WI38 (cell line): ENCODE results near the gene FBXO34.

Experiments used
- H3K4me3 ChIP-seq: 2 replicates; pipeline ENCODE4 v1.5.1; 2011; ENCODE audit warnings: low read depth, mild to moderate bottlenecking, control low read depth, low read length
- TF ChIP-seq, protein P1 (sequence below): IDR thresholded peaks from 2 replicates; pipeline ENCODE4 v1.5.1; 2012; ENCODE audit warnings: low read depth, mild to moderate bottlenecking, control low read depth, low read length

FBXO34 gene

GRCh38 chr14:55270832-55271571 is at the start of gene FBXO34:
TSS of gene FBXO34 (plus strand) at chr14:55271421. CDS start at chr14:55350391, 78,970 bp downstream.
- peak within 1 kb of the TSS; percentile 97 for H3K4me3 ChIP-seq
- TF ChIP-seq, protein P1, sequence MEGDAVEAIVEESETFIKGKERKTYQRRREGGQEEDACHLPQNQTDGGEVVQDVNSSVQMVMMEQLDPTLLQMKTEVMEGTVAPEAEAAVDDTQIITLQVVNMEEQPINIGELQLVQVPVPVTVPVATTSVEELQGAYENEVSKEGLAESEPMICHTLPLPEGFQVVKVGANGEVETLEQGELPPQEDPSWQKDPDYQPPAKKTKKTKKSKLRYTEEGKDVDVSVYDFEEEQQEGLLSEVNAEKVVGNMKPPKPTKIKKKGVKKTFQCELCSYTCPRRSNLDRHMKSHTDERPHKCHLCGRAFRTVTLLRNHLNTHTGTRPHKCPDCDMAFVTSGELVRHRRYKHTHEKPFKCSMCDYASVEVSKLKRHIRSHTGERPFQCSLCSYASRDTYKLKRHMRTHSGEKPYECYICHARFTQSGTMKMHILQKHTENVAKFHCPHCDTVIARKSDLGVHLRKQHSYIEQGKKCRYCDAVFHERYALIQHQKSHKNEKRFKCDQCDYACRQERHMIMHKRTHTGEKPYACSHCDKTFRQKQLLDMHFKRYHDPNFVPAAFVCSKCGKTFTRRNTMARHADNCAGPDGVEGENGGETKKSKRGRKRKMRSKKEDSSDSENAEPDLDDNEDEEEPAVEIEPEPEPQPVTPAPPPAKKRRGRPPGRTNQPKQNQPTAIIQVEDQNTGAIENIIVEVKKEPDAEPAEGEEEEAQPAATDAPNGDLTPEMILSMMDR: peak; percentile 97

DNA sequence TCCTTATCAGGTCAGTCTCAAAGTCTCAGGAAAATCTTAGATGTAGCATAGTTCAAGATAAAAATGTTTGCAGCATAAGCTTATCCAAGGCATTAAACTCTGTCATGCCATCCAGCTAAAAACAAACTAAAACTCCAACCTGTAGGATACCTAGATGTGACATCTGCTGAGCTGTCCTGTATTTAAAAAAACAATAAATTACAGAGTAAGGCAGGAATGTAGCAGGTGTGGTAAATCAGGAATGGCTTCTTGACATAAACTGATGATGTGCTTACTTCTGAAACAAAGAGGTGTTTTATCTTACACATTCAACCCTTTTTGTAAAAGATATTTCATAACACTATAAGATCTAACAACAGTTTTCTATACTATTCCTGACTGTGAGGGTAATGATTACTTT is 49.3 kb upstream of the FBXO34 start:
- H3K4me3 ChIP-seq: no peak overlapping the region
- TF ChIP-seq, protein P1: no peak

- no peak overlapping the region for H3K4me3 ChIP-seq
- TF ChIP-seq, protein P1: no peak
Observed at GRCh38 chr14:55223364-55223763, 47.9 kb upstream of the FBXO34 start.

GRCh38 chr14:55228261-55228660 is 43.0 kb upstream of the FBXO34 start:
- TF ChIP-seq, protein P1: no peak
- H3K4me3 ChIP-seq: no peak overlapping the region

GRCh38 chr14:55233591-55233990 is 37.6 kb upstream of the FBXO34 start:
- TF ChIP-seq, protein P1: no peak
- no peak overlapping the region for H3K4me3 ChIP-seq

DNA sequence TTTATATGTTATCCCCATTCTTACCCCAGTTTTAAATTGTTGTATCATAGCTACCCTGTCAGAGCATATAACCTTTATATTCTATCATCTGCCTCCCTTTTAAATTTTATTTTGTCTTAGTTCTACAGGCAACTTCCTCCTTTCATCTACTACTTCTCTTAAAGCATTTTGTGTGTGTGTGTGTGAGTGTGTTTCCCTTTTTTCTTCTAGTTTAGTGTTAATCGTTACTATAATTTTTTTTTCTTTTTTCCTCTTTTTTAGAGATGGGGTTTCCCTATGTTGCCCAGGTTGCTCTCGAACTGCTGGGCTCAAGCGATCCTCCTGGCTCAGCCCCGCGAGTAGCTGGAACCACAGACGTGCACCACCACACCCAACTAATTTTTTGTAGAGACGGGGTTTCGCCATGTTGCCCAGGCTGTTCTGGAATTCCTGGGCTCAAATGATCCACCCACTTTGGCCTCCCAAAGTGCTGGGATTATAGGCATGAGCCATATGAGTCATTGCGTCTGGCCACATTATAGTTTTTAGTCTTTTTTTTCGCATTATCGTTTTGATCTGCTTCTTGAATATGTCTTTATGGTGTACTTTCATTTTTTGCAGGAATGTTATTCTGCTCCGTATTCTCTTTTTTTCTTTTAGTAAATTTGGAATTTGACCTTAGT is 33.1 kb upstream of the FBXO34 start:
- H3K4me3 ChIP-seq: no peak overlapping the region
- TF ChIP-seq, protein P1: no peak

GRCh38 chr14:55239320-55239719 is 31.9 kb upstream of the FBXO34 start:
- TF ChIP-seq, protein P1: no peak
- no peak overlapping the region for H3K4me3 ChIP-seq
